Adrenal gland (tissue), 12 donors: Measurements from ENCODE around the gene PDS5A. TPM values are rescaled to one million over a fixed set of nuclear protein-coding genes. Genes with fewer than 3 reads are reported as not detected.
"Not testable (repeated sequence)": the region's sequence is repeated elsewhere in the genome, so short reads cannot be mapped to it uniquely, and the experiment has no call there.

Source experiments
- DNase-seq, 7 donors: peaks; one replicate each; pipeline ENCODE4 v3.0.0-alpha.2; 2019 to 2020
- H3K27ac ChIP-seq, 5 donors: fragments of 200-600 bp; sonication (generic) in 4 of 5; 1 replicate in 3 of 5; 2 replicates in 2 of 5; pipeline versions ENCODE4 v1.5.1 to v1.8.0; 2016 to 2020; ENCODE audit warnings: mild to moderate bottlenecking in 1 of 5
- H3K27me3 ChIP-seq: fragments of 200-600 bp; 2 replicates; pipeline ENCODE4 v1.8.0; 2021
- H3K36me3 ChIP-seq, 2 donors: fragments of 200-600 bp; replicated peaks in 1 of 2; 1 replicate in 1 of 2; 2 replicates in 1 of 2; pipeline versions ENCODE4 v1.5.1 to v1.8.0; 2018 to 2022
- H3K4me1 ChIP-seq, 2 donors: fragments of 200-600 bp; replicated peaks in 1 of 2; 1 replicate in 1 of 2; 2 replicates in 1 of 2; pipeline versions ENCODE4 v1.5.1 to v1.8.0; 2018 to 2021
- H3K4me3 ChIP-seq, 4 donors: fragments of 200-600 bp; sonication (generic) in 3 of 4; one replicate each; pipeline ENCODE4 v1.5.1; 2016 to 2018
- H3K9me3 ChIP-seq, 3 donors: fragments of 200-600 bp; sonication (generic) in 1 of 3; replicated peaks in 1 of 3; 1 replicate in 2 of 3; 2 replicates in 1 of 3; pipeline versions ENCODE4 v1.5.1 to v1.8.0; 2016 to 2021
- CTCF ChIP-seq, 6 experiments: fragments of 450-650 bp in 4 of 6; fragments of 200-600 bp in 2 of 6; sonication (generic) in 1 of 6; IDR thresholded peaks; 1 replicate in 5 of 6; 2 replicates in 1 of 6; pipeline versions ENCODE4 v1.5.1 to v1.8.0; 2016 to 2021; ENCODE audit warnings: antibody characterized with exemption in 6 of 6, mild to moderate bottlenecking in 2 of 6, moderate library complexity in 1 of 6
- POLR2A ChIP-seq, 2 donors: fragments of 450-650 bp; IDR thresholded peaks; one replicate each; pipeline ENCODE4 v1.6.1; 2017; ENCODE audit warnings: antibody characterized with exemption in 2 of 2, mild to moderate bottlenecking in 2 of 2, moderate library complexity in 1 of 2
- WGBS, 4 donors: extraction: QIAGEN DNeasy Blood & Tissue Kit in 2 of 4; methylation state at CpG; one replicate each; pipeline versions ENCODE4 v1.1.5 to v1.1.7; 2013 to 2017; 5-methylcytosine and 5-hydroxymethylcytosine counted together
- intact Hi-C, 2 donors: fragments of 100-400 bp; cut with DNase I; formaldehyde crosslinking; loops; one replicate each; pipeline versions ENCODE4 v1.14.1 to v1.15.0; 2022 to 2023
- polyA plus RNA-seq, 3 donors: library from polyadenylated mRNA; stranded (reverse); fragments of 200-250 nt in 2 of 3; fragments of 350-450 nt in 1 of 3; fragmentation: Illumina TruSeq in 1 of 3; extraction: RNeasy Lipid Tissue Mini Kit (QIAGEN cat#74804) in 1 of 3; gene quantifications; one replicate each; pipeline ENCODE4 v1.2.3, GENCODE V29; 2013 to 2014
- total RNA-seq, 9 donors: library from RNA; depleted of rRNA in 4 of 9; stranded (reverse); fragments of >200 nt in 4 of 9; fragments of 120-200 nt in 1 of 9; fragmentation: NEBNext Ultra II Directional in 1 of 9; extraction: Animal tissue kit (Norgen Biotek cat#: 25700) in 1 of 9; gene quantifications; one replicate each; pipeline versions ENCODE4 v1.1.0 to v1.2.4, GENCODE V29; 2013 to 2023
- donor health status: healthy with polysubstance abuse.
- donor health status: Bipolar disorder and iron deficiency.
- donor health status: DM: yes; HTN: yes; CAD: no.
- donor health status: DM: no; HTN: no; CAD: no.
- donor health status: DM: no; HTN: no; CAD: no.
- donor health status: DM: yes; HTN: yes; CAD: no.

Gene PDS5A
- total and polyA plus RNA-seq, 12 donors: 16.2 to 63.2 (median 45.5) TPM

- H3K4me1 ChIP-seq: no peaks in the 10 kb centered on the region
- intact Hi-C loops: no loop called here
- H3K4me3 ChIP-seq: no peak overlapping the region
- H3K27me3 ChIP-seq: no peaks in the 10 kb centered on the region
- TF ChIP-seq CTCF (IDR thresholded peaks at IDR 0.05): no peak
- no peak for TF ChIP-seq POLR2A (IDR thresholded peaks at IDR 0.05)
- peaks cover 0 to 6% of the 10 kb centered on the region in 2 donors for H3K36me3 ChIP-seq
- H3K27ac ChIP-seq: no peak overlapping the region
- no peaks in the 10 kb centered on the region for H3K9me3 ChIP-seq
- DNase-seq: no peak
- WGBS, 4 donors: 61 to 80% (median 70%) methylated on average over 2 of the region's 2 CpGs
These were observed 69.4 kb downstream of the PDS5A start for GRCh38 chr4:39908284-39908683.

GRCh38 chr4:39905656-39906055 is 72.1 kb downstream of the PDS5A start:
- intact Hi-C loops: no loop called here
- Histone ChIP-seq H3K27me3 (no peaks in the 10 kb centered on the region), H3K4me1 (no peaks in the 10 kb centered on the region), H3K9me3 (no peaks in the 10 kb centered on the region), H3K36me3 (peaks cover 0 to 15% of the 10 kb centered on the region in 2 donors), H3K4me3 (no peak overlapping the region), H3K27ac (no peak overlapping the region)
- TF ChIP-seq POLR2A (IDR thresholded peaks at IDR 0.05): no peak
- no peak for TF ChIP-seq CTCF (IDR thresholded peaks at IDR 0.05)
- 87 to 93% (median 90%) methylated on average over 1 of the region's 1 CpG for WGBS, 4 donors
- DNase-seq: no peak

- intact Hi-C loops, H3K27me3 ChIP-seq, H3K9me3 ChIP-seq, DNase-seq, H3K4me3 ChIP-seq, H3K27ac ChIP-seq, H3K4me1 ChIP-seq: not testable (repeated sequence)
- H3K36me3 ChIP-seq: peaks cover 0 to 19% of the 10 kb centered on the region in 2 donors
- WGBS, 4 donors: 90 to 100% (median 97%) methylated on average over 6 of the region's 6 CpGs
These were observed 72.7 kb downstream of the PDS5A start for GRCh38 chr4:39905019-39905418.

- WGBS, 4 donors: 50 to 94% (median 74%) methylated on average over 2 of the region's 2 CpGs
- Histone ChIP-seq H3K9me3 (no peaks in the 10 kb centered on the region), H3K27ac (no peak overlapping the region), H3K4me1 (no peaks in the 10 kb centered on the region), H3K27me3 (no peaks in the 10 kb centered on the region), H3K4me3 (no peak overlapping the region), H3K36me3 (peaks cover 0 to 58% of the 10 kb centered on the region in 2 donors)
- DNase-seq: no peak
- intact Hi-C loops: no loop called here
- no peak for TF ChIP-seq CTCF (IDR thresholded peaks at IDR 0.05)
- TF ChIP-seq POLR2A (IDR thresholded peaks at IDR 0.05): no peak
These were observed 76.7 kb downstream of the PDS5A start for GRCh38 chr4:39900966-39901365.

- no peak for TF ChIP-seq POLR2A (IDR thresholded peaks at IDR 0.05)
- TF ChIP-seq CTCF (IDR thresholded peaks at IDR 0.05): no peak
- no peak for DNase-seq
- Histone ChIP-seq H3K27me3 (no peaks in the 10 kb centered on the region), H3K36me3 (peaks cover 0 to 67% of the 10 kb centered on the region in 2 donors), H3K27ac (no peak overlapping the region), H3K9me3 (no peaks in the 10 kb centered on the region), H3K4me3 (no peak overlapping the region), H3K4me1 (no peaks in the 10 kb centered on the region)
- 88 to 89% (median 89%) methylated on average over 3 of the region's 3 CpGs for WGBS, 4 donors
- intact Hi-C loops: no loop called here
These were observed 78.4 kb downstream of the PDS5A start for GRCh38 chr4:39899291-39899690.
